Liver (tissue), 3 donors: ENCODE data around the gene MRAP2.

Experiments used
- GABPA ChIP-seq, 2 donors: IDR thresholded peaks in 1 of 2; conservative IDR thresholded peaks in 1 of 2; 2 replicates each; pipeline ENCODE4 v1.6.1; 2016; ENCODE audit warnings: antibody characterized with exemption in 2 of 2, mild to moderate bottlenecking in 1 of 2, moderate library complexity in 1 of 2
- MAX ChIP-seq: IDR thresholded peaks from 2 replicates; pipeline ENCODE4 v1.6.1; 2016; ENCODE audit warnings: antibody characterized with exemption
- YY1 ChIP-seq: IDR thresholded peaks from 2 replicates; pipeline ENCODE4 v1.6.1; 2016; ENCODE audit warnings: antibody characterized with exemption, mild to moderate bottlenecking
- TF ChIP-seq, protein P1 (sequence below): fragments of 150-350 bp; IDR thresholded peaks from 2 replicates; pipeline ENCODE4 v1.5.1; 2017; ENCODE audit warnings: improper control_type of control experiment, low read depth, low read length; ENCODE audit not compliant: missing input control
- donor health status: healthy.
- donor health status: healthy.

DNA sequence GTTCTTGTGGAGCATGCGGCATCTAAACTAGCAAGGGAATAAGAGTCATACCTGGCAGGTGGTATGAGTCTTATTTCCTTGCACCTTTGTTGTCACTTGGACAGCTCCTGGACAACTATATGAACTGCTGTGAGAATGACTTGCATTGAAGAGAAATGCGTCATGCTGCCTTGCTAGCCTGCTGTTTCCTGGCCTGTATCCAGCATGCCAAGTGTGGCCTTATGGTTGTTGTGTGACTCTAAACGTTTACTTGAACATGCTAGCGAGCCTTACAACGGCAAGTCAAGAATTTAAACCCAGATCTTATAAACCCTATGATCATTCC lies 103.4 kb downstream of the MRAP2 start:
- TF ChIP-seq GABPA (IDR thresholded peaks at IDR 0.05 in 1 of 2, conservative IDR thresholded peaks at IDR 0.05 in 1 of 2) (no peak), MAX (no peak), YY1 (no peak)
- TF ChIP-seq, protein P1, sequence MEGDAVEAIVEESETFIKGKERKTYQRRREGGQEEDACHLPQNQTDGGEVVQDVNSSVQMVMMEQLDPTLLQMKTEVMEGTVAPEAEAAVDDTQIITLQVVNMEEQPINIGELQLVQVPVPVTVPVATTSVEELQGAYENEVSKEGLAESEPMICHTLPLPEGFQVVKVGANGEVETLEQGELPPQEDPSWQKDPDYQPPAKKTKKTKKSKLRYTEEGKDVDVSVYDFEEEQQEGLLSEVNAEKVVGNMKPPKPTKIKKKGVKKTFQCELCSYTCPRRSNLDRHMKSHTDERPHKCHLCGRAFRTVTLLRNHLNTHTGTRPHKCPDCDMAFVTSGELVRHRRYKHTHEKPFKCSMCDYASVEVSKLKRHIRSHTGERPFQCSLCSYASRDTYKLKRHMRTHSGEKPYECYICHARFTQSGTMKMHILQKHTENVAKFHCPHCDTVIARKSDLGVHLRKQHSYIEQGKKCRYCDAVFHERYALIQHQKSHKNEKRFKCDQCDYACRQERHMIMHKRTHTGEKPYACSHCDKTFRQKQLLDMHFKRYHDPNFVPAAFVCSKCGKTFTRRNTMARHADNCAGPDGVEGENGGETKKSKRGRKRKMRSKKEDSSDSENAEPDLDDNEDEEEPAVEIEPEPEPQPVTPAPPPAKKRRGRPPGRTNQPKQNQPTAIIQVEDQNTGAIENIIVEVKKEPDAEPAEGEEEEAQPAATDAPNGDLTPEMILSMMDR = no peak
